Activated naive CD4-positive, alpha-beta T cell treated with anti-CD3 and anti-CD28 coated beads, Interleukin-2, amount 50 U/mL, for 24 hours (primary cell): ENCODE results near the gene APOA4.

Experiments
- H3K27ac Mint-ChIP-seq: one replicate; pipeline ENCODE4 v1.8.0; 2021; ENCODE audit warnings: mild to moderate bottlenecking, mixed read lengths
- H3K27me3 Mint-ChIP-seq: one replicate; pipeline ENCODE4 v1.8.0; 2021; ENCODE audit warnings: mixed read lengths
- H3K36me3 Mint-ChIP-seq: one replicate; pipeline ENCODE4 v1.8.0; 2021; ENCODE audit warnings: mixed read lengths
- H3K4me1 Mint-ChIP-seq: one replicate; pipeline ENCODE4 v1.8.0; 2021; ENCODE audit warnings: mixed read lengths
- H3K4me3 Mint-ChIP-seq: one replicate; pipeline ENCODE4 v1.8.0; 2021; ENCODE audit warnings: mild to moderate bottlenecking, mixed read lengths
- H3K9me3 Mint-ChIP-seq: one replicate; pipeline ENCODE4 v1.8.0; 2021; ENCODE audit warnings: mixed read lengths

APOA4 gene

GRCh38 chr11:116827461-116827860, 4.4 kb upstream of the APOA4 start:
- H3K27ac Mint-ChIP-seq, result no peak overlapping the region
- H3K9me3 Mint-ChIP-seq, result no peaks in the 10 kb centered on the region
- H3K27me3 Mint-ChIP-seq, result no peaks in the 10 kb centered on the region
- no peaks in the 10 kb centered on the region for H3K36me3 Mint-ChIP-seq
- no peak overlapping the region for H3K4me3 Mint-ChIP-seq
- H3K4me1 Mint-ChIP-seq, result no peaks in the 10 kb centered on the region

DNA sequence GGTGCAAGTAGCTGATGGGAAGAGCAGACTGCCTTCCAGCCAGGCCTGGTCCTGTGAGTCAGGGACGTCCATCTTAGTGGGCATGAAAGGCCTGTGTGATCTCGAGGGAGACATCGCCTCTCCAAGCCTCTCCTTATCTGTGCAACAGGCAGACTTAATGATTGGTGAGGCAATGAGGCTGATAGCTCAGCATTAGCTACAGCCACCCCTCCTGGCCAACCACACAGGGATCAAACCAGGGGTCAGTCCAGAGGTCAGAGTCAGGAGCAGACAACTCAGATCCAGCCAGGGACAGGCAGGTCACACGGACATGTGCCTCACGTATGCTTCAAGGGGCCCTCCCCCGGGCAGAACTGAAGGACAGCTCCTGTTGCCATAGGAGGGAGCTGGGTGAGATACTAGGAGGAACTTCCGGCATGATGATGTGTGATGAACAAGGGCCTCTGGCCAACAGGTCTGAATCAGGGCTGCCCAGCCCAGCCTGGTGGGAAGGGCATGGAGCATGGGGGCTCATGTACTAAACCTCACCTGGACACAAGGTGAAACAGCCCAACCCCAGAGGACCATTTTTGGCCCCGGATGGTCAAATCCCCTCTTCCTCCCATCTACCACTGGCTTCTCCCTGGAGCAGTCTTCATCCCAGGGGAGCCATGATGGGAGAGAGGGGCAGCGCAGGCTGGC, 3.8 kb upstream of the APOA4 start:
- no peaks in the 10 kb centered on the region for H3K27me3 Mint-ChIP-seq
- no peaks in the 10 kb centered on the region for H3K36me3 Mint-ChIP-seq

DNA sequence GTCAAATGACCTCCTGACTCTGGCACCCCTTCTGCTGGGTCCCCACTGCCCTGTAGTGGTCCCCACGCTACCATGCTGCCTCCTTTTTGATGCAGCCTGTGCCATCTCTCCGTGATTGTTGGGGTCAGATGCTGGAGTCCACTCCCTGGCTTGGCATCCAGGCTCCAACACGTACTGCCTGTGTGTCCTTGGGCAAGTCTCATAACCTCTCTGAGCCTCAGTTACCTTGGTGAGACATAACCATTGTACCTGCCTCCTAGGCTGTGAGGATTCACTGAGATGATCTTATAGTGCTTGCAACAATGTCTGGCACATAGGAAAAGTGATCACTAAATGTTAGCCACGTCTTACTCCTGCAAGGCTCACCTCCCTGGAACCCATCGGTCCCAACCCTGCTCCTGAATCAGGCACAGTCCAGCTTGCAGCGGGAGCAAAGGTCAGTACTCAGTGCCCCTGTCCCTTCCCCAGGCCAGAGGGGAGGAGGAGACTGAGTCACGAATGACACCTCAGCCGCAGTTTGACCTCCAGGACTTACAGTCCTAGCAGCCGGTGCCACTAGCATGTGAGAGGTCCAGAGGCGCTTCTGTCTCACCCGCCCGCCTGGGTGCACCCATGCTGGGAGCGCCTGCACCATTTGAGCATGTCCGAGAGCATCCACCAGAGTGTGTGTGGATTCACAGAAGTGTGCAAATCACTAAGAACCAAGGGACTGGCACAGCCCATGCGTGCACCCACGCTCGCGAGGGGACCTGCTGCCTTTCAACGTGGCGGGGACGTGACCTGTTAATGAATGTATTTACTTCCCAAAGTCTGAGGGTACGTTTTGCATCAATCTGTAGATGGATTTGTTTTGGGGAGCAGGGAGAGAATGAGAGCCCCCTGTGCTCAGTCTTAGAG, 3.0 kb upstream of the APOA4 start:
- Mint-ChIP-seq H3K36me3 (no peaks in the 10 kb centered on the region), H3K9me3 (no peaks in the 10 kb centered on the region), H3K27me3 (no peaks in the 10 kb centered on the region), H3K4me3 (no peak overlapping the region), H3K27ac (no peak overlapping the region), H3K4me1 (no peaks in the 10 kb centered on the region)

More for the DNA sequence above, 3.8 kb upstream of the APOA4 start:
- Mint-ChIP-seq H3K9me3 (no peaks in the 10 kb centered on the region), H3K27ac (no peak overlapping the region), H3K4me1 (no peaks in the 10 kb centered on the region), H3K4me3 (no peak overlapping the region)

DNA sequence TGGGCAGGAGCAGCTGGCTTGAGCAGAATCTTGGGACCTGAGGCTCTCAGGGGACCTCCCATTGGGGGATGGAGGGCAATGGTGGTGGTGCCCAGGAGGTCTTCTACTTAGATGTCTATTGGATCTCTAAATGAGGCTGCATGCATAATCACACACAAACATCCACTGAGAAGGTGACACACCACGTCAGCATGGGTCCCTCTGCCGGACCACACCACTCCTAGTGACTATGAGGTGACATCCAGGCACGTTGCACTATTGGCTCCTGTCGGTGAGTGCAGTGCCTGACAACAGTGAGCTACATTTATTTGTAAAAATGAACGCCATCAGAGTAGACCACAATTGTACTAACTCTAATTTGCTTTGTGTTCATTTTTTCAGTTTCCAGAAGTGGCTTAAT, 2.3 kb upstream of the APOA4 start:
- Mint-ChIP-seq H3K27ac (no peak overlapping the region), H3K4me1 (no peaks in the 10 kb centered on the region), H3K36me3 (no peaks in the 10 kb centered on the region), H3K9me3 (no peaks in the 10 kb centered on the region), H3K4me3 (no peak overlapping the region), H3K27me3 (no peaks in the 10 kb centered on the region)

GRCh38 chr11:116822575-116822974, 529 bp downstream of the APOA4 start:
- Mint-ChIP-seq H3K36me3 (no peaks in the 10 kb centered on the region), H3K4me3 (no peak overlapping the region), H3K27me3 (no peaks in the 10 kb centered on the region), H3K4me1 (no peaks in the 10 kb centered on the region), H3K27ac (no peak overlapping the region), H3K9me3 (no peaks in the 10 kb centered on the region)

GRCh38 chr11:116821050-116821918, 1.8 kb downstream of the APOA4 start:
- H3K9me3 Mint-ChIP-seq, result no peaks in the 10 kb centered on the region
- no peaks in the 10 kb centered on the region for H3K27me3 Mint-ChIP-seq
- H3K4me1 Mint-ChIP-seq, result no peaks in the 10 kb centered on the region
- H3K27ac Mint-ChIP-seq, result no peak overlapping the region
- no peaks in the 10 kb centered on the region for H3K36me3 Mint-ChIP-seq
- H3K4me3 Mint-ChIP-seq, result no peak overlapping the region

DNA sequence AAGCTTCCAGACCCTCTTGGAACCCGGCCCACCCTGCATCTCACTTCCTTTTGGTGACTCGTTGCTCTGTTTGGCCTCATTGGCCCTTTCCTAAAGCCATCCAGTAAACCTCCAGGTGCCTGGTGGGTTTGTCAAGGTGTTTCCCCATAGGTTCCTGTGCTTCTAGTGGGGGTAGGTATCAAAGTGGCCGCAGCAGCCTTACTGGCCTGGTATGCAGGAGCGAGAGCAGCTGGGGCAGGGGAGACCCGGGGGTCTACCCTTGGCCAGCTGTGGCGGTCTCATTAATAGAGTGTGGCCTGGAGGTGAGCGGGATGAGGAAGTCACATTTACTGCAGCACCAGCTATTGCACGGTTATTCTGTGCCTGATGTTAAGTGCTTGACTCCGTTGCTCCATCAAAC, 4.1 kb downstream of the APOA4 start:
- Mint-ChIP-seq H3K27ac (no peak overlapping the region), H3K4me3 (no peak overlapping the region), H3K27me3 (no peaks in the 10 kb centered on the region), H3K9me3 (no peaks in the 10 kb centered on the region), H3K36me3 (no peaks in the 10 kb centered on the region), H3K4me1 (no peaks in the 10 kb centered on the region)

- no peak overlapping the region for H3K27ac Mint-ChIP-seq
- no peak overlapping the region for H3K4me3 Mint-ChIP-seq
- no peaks in the 10 kb centered on the region for H3K27me3 Mint-ChIP-seq
- H3K4me1 Mint-ChIP-seq, result no peaks in the 10 kb centered on the region
- no peaks in the 10 kb centered on the region for H3K36me3 Mint-ChIP-seq
- no peaks in the 10 kb centered on the region for H3K9me3 Mint-ChIP-seq
Measured at GRCh38 chr11:116814502-116814901, 8.6 kb downstream of the APOA4 start.

- Mint-ChIP-seq H3K9me3 (no peaks in the 10 kb centered on the region), H3K36me3 (no peaks in the 10 kb centered on the region), H3K27me3 (no peaks in the 10 kb centered on the region), H3K27ac (no peak overlapping the region), H3K4me3 (no peak overlapping the region), H3K4me1 (no peaks in the 10 kb centered on the region)
Measured at GRCh38 chr11:116813781-116814471, 9.2 kb downstream of the APOA4 start.

DNA sequence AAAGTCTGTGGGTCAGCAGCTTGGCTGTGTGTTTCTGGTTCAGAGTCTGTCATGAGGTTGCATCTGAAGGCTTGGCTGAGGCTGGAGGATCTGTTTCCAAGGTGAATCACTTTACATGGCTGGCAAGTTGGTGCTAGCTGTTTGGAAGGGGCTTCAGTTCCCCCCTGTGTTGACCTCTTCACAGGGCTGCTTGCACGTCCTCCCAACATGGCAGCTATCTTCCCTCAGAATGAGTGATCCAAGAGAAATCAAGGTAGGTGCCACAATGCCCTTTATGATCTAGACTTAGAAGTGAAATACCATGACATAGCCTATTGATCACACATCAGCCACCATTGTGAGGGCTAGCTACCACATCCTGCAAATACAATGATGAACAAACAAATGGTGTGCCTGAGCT, 9.9 kb downstream of the APOA4 start:
- no peaks in the 10 kb centered on the region for H3K27me3 Mint-ChIP-seq
- H3K36me3 Mint-ChIP-seq, result no peaks in the 10 kb centered on the region
- H3K9me3 Mint-ChIP-seq, result no peaks in the 10 kb centered on the region
- no peaks in the 10 kb centered on the region for H3K4me1 Mint-ChIP-seq
- no peak overlapping the region for H3K4me3 Mint-ChIP-seq
- no peak overlapping the region for H3K27ac Mint-ChIP-seq

GRCh38 chr11:116812109-116812508, 11.0 kb downstream of the APOA4 start:
- Mint-ChIP-seq H3K36me3 (no peaks in the 10 kb centered on the region), H3K27ac (no peak overlapping the region), H3K4me1 (no peaks in the 10 kb centered on the region), H3K27me3 (no peaks in the 10 kb centered on the region), H3K9me3 (no peaks in the 10 kb centered on the region), H3K4me3 (no peak overlapping the region)

- no peaks in the 10 kb centered on the region for H3K4me1 Mint-ChIP-seq
- H3K27me3 Mint-ChIP-seq, result no peaks in the 10 kb centered on the region
- no peak overlapping the region for H3K4me3 Mint-ChIP-seq
- H3K27ac Mint-ChIP-seq, result no peak overlapping the region
- H3K36me3 Mint-ChIP-seq, result no peaks in the 10 kb centered on the region
- H3K9me3 Mint-ChIP-seq, result no peaks in the 10 kb centered on the region
Measured at GRCh38 chr11:116811194-116811593, 11.9 kb downstream of the APOA4 start.

- Mint-ChIP-seq H3K4me3 (no peak overlapping the region), H3K27ac (no peak overlapping the region)
Measured at GRCh38 chr11:116808262-116809175, 14.6 kb downstream of the APOA4 start.

GRCh38 chr11:116807601-116808261, 15.4 kb downstream of the APOA4 start:
- H3K4me1 Mint-ChIP-seq, result no peaks in the 10 kb centered on the region

More at GRCh38 chr11:116808262-116809175, 14.6 kb downstream of the APOA4 start:
- H3K27me3 Mint-ChIP-seq, result no peaks in the 10 kb centered on the region
- H3K36me3 Mint-ChIP-seq, result no peaks in the 10 kb centered on the region
- no peaks in the 10 kb centered on the region for H3K4me1 Mint-ChIP-seq
- no peaks in the 10 kb centered on the region for H3K9me3 Mint-ChIP-seq

More at GRCh38 chr11:116807601-116808261, 15.4 kb downstream of the APOA4 start:
- H3K27me3 Mint-ChIP-seq, result no peaks in the 10 kb centered on the region
- H3K27ac Mint-ChIP-seq, result no peak overlapping the region
- H3K4me3 Mint-ChIP-seq, result no peak overlapping the region
- no peaks in the 10 kb centered on the region for H3K9me3 Mint-ChIP-seq
- no peaks in the 10 kb centered on the region for H3K36me3 Mint-ChIP-seq
